GM18909 (cell line): ENCODE results near the gene FNBP1.
"Not testable (repeated sequence)": the region's sequence is repeated elsewhere in the genome, so short reads cannot be mapped to it uniquely, and the experiment has no call there.

Experiments used
- ATAC-seq: cut with Tn5 transposase; IDR thresholded peaks from one replicate; pipeline ENCODE4 v1.9.1; 2021; ENCODE audit warnings: mild to moderate bottlenecking; ENCODE audit not compliant: unreplicated experiment, poor library complexity

The FNBP1 gene

GRCh38 chr9:130023994-130024596 is 18.9 kb downstream of the FNBP1 start:
- ATAC-seq: no peak

GRCh38 chr9:130023144-130023787 is 19.7 kb downstream of the FNBP1 start:
- no peak for ATAC-seq

GRCh38 chr9:130022566-130023143 is 20.3 kb downstream of the FNBP1 start:
- ATAC-seq: no peak

- ATAC-seq: not testable (repeated sequence)
Measured at GRCh38 chr9:130021842-130022241, 21.1 kb downstream of the FNBP1 start.

GRCh38 chr9:130021123-130021522 is 21.9 kb downstream of the FNBP1 start:
- ATAC-seq: no peak

GRCh38 chr9:130020618-130021017 is 22.4 kb downstream of the FNBP1 start:
- ATAC-seq: no peak

- no peak for ATAC-seq
Measured at GRCh38 chr9:130018265-130018664, 24.7 kb downstream of the FNBP1 start.

GRCh38 chr9:130017510-130017909 is 25.5 kb downstream of the FNBP1 start:
- not testable (repeated sequence) for ATAC-seq

- ATAC-seq: no peak
Measured at GRCh38 chr9:130017076-130017475, 25.9 kb downstream of the FNBP1 start.

GRCh38 chr9:130015353-130016019 is 27.5 kb downstream of the FNBP1 start:
- no peak for ATAC-seq

- no peak for ATAC-seq
Measured at GRCh38 chr9:130013326-130013725, 29.7 kb downstream of the FNBP1 start.

GRCh38 chr9:130010151-130010988 is 32.6 kb downstream of the FNBP1 start:
- peak; percentile 44 for ATAC-seq

GRCh38 chr9:130009546-130009945 is 33.4 kb downstream of the FNBP1 start:
- ATAC-seq: not testable (repeated sequence)

- ATAC-seq: no peak
Measured at GRCh38 chr9:130008538-130008937, 34.5 kb downstream of the FNBP1 start.

GRCh38 chr9:130006952-130007351 is 36.0 kb downstream of the FNBP1 start:
- peak; percentile 2 for ATAC-seq

GRCh38 chr9:130003943-130004552 is 38.9 kb downstream of the FNBP1 start:
- ATAC-seq: no peak

- no peak for ATAC-seq
Measured at GRCh38 chr9:130002320-130002719, 40.7 kb downstream of the FNBP1 start.

GRCh38 chr9:130001190-130001589 is 41.8 kb downstream of the FNBP1 start:
- no peak for ATAC-seq

GRCh38 chr9:129999141-129999510 is 43.9 kb downstream of the FNBP1 start:
- no peak for ATAC-seq

- ATAC-seq: no peak
Measured at GRCh38 chr9:129998491-129999140, 44.4 kb downstream of the FNBP1 start.
